ENCODE results near the gene PIK3CG.

DNA sequence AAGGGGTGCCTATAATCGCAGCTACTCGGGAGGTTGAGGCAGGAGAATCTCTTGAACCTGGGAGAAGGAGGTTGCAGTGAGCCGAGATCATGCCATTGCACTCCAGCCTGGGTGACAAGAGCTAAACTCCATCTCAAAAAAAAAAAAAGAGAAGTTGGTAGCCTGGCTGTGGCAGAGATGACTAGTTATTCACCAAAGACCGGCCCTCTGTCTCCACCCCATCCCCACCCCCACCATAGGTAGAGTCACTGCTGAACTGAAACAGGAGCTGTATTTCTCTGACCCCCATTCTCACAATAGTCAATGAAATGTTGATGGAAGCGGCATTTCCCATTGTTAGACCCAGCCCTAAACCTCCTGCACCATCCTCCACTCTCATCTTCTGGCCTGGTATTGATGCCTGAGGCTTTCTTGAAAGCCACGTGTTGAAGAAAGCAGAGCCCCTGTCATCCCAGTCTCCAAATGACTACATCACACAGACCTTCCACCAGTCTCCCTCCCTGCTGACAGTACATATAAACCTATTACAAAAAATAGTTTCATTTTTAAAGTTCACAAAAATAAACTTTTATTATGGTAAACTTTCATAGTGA lies 9.4 kb upstream of the PIK3CG start:
- TF ChIP-seq CTCF (conservative IDR thresholded peaks at IDR 0.05 in 1 of 2, IDR thresholded peaks at IDR 0.05 in 1 of 2; ENCODE audit: low read depth in 1 of 2, low read length in 2 of 2) = no peak
- TF ChIP-seq EZH2 (IDR thresholded peaks at IDR 0.05; ENCODE audit: low read length, missing control alignments) = no peak

Data from fibroblast of lung (primary cell).